Left lobe of liver (tissue), 2 donors: Measurements from ENCODE around the gene SHISA6. TPM values are rescaled to one million over a fixed set of nuclear protein-coding genes. Genes with fewer than 3 reads are reported as not detected.

Experiments
- ATAC-seq: fragments of 200-7000 bp; cut with Tn5 transposase; one replicate; pipeline ENCODE4 v1.9.1; 2020; ENCODE audit warnings: mild to moderate bottlenecking, moderate library complexity
- DNase-seq: peaks from one replicate; pipeline ENCODE4 v3.0.0-alpha.2; 2020; ENCODE audit warnings: low spot score
- total RNA-seq: library from RNA; stranded (reverse); gene quantifications from one replicate; pipeline ENCODE4 v1.2.1, GENCODE V29; 2021
- donor health status: DM: no; HTN: no; CAD: no; lungs with moderate emphysema.
- donor health status: DM: no; HTN: yes; CAD: no.

The SHISA6 gene
- not detected for total RNA-seq

DNA sequence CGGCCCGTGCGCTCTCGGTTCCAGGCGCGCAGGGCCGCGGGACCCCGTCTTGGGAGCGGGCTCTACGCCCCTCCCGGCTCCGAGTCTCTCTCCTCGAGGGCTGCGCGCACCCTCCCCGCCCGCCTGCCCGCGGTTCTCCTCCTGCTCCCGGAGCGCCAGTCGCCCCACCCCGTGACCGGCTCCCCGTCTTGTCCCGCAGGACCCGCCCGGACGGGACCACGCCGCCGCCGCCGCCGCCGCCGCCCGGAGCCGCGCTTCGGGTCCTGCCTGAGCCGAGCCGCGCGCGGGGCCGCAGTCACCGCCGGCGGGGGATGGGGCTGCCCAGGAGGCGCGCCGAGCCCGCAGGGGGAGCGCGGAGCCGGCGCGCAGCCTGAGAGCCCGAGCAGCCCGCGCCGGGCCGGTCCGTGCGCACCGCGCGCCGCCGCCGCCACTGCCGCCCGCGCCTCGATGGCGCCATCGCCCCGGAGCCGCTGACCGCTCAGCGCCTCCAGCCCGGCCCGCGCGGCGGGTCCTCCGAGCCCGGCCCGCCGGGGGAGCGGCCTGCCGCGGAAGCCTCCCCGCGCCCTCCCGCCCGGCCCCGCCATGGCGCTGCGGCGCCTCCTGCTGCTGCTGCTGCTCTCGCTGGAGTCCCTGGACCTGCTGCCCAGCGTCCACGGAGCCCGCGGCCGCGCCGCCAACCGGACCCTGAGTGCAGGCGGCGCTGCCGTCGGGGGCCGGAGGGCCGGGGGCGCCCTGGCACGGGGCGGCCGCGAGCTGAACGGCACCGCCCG is at the start of gene SHISA6:
Gene SHISA6 (plus strand): TSS at position 373 of the 770 bp plus-strand sequence.
- ATAC-seq (no peak), DNase-seq (no peak)

GRCh38 chr17:11195801-11196200 is 45.2 kb upstream of the SHISA6 start:
- DNase-seq = no peak

GRCh38 chr17:11204991-11205390 is 36.0 kb upstream of the SHISA6 start:
- no peak for ATAC-seq
- no peak for DNase-seq

More at GRCh38 chr17:11195801-11196200, 45.2 kb upstream of the SHISA6 start:
- no peak for ATAC-seq

- no peak for ATAC-seq
- no peak for DNase-seq
Measured at GRCh38 chr17:11205659-11206058, 35.4 kb upstream of the SHISA6 start.

- no peak for DNase-seq
- no peak for ATAC-seq
Measured at GRCh38 chr17:11209906-11210305, 31.1 kb upstream of the SHISA6 start.

DNA sequence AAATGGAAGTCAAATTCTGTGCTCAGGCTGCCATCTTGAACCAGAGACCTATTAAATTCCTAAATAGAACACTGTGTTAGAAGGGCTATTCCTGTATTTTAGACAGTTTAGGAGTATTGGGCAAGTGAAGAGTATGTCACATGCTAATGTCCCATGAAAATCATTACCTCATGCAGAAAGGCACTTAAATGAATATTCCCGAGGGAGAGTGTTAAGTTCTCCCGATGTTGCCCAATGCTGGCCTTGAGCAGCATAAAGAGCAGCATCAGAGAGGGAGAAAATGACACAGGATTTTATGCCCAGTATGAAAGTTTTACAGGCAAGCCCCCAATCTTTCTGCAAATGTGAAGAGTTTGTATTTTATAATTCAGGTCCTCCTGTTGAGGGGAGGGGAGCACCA is 28.2 kb upstream of the SHISA6 start:
- DNase-seq = no peak
- no peak for ATAC-seq

GRCh38 chr17:11216976-11217375 is 24.0 kb upstream of the SHISA6 start:
- DNase-seq (no peak), ATAC-seq (no peak)

- ATAC-seq (no peak), DNase-seq (no peak)
Measured at GRCh38 chr17:11221196-11221595, 19.8 kb upstream of the SHISA6 start.

DNA sequence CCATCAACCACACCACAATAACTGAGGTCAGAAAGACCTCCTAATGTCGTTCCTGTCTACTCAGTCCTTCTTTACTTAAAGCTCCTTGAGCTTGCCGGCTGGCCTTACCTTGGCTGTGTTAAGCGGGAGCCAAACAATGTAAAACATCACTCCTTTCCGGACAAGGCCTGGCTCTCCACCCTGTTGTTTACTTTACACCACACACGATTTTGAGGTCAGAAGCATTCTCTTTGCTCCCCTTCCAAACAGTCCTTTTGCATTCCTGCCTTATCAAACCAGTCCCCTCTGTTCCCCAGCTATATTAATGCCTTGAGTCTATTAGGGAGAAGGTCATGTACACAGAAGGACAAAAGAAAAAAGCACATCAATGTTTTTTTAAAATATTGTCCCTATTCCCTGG is 19.3 kb upstream of the SHISA6 start:
- ATAC-seq = no peak
- no peak for DNase-seq

DNA sequence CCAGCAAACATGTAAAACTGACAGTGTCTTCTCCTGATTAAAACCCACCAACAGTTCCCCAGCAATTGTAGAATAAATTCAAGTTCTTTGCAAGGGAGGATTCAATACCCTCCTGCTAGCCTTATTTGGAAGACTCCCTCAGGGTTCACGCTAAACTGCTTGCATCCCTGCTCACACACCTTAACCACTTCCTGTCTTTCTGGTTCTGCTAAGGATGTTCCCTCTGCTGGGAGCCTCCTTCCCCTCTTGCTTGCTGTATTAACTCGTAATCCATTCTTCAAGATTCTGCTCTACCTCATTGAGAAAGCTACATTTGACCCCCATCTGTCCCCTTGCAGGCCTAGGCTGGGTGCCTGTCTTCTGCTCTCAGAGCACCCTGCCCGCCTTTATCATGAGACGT is 2.3 kb upstream of the SHISA6 start:
- DNase-seq = no peak
- no peak for ATAC-seq

- no peak for DNase-seq
- ATAC-seq = no peak
Measured at GRCh38 chr17:11239379-11239970, 1.5 kb upstream of the SHISA6 start.

GRCh38 chr17:11240041-11240840 is 772 bp upstream of the SHISA6 start:
- DNase-seq = no peak

DNA sequence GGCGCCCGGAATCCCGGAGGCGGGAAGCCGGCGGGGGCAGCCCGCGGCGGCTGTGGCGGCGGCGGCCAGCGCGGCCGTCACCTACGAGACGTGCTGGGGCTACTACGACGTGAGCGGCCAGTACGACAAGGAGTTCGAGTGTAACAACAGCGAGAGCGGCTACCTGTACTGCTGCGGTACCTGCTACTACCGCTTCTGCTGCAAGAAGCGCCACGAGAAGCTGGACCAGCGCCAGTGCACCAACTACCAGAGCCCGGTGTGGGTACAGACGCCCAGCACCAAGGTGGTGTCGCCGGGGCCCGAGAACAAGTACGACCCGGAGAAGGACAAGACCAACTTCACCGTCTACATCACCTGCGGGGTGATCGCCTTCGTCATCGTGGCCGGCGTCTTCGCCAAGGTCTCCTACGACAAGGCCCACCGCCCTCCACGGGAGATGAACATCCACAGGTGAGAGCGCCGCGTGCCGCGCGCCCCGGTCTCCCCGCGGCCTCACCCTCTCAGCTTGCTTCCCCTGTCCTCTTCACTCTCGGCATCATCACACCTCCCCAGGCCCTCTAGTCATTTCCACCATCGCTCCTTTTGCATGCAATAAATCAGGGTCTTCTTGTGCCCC is 706 bp downstream of the SHISA6 start:
- ATAC-seq (no peak), DNase-seq (no peak)

More at GRCh38 chr17:11240041-11240840, 772 bp upstream of the SHISA6 start:
- no peak for ATAC-seq

DNA sequence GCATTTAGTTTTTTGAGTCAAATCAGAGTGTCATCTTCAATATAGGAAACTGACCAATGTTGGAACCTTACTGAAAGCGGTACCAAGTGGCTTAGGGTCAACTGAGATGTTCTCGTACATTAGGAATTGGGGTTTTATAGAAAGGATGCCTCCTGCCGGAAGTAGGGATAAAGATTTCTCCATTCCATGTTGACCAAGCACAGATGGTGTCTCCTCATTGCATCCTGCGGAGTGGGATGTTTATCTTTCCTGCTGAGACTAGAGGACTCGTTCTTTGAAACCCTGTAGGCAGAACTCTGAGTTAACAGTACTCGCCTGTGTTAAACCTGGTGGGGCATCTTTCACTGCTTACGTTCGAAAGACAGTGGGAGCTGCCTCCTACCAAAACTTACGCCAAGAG is 1.4 kb downstream of the SHISA6 start:
- DNase-seq = no peak
- no peak for ATAC-seq

DNA sequence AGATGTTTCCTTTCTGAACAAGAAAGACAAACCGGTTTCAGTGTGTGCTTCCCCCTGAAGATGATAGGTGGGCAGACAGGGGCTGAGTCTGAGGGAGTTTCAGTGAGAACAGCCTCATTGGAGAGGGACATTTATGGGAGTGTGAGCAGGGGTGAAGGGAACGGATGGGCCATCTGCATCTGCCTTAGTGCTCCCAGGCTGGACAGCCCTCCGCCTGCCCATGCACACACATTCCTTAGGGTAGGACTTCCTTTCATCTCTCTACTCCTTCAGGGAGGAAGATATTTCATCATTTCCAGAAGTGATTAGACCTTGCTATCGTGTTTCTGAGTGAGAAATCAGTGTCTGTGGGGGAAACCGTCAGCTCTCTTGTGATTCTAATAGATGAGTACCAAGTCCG is 3.8 kb downstream of the SHISA6 start:
- ATAC-seq = no peak
- DNase-seq = no peak

GRCh38 chr17:11245187-11245586 is 4.2 kb downstream of the SHISA6 start:
- ATAC-seq (no peak), DNase-seq (no peak)

- no peak for DNase-seq
- ATAC-seq = no peak
Measured at GRCh38 chr17:11245791-11246190, 4.8 kb downstream of the SHISA6 start.

- no peak for DNase-seq
- ATAC-seq = no peak
Measured at GRCh38 chr17:11250161-11250560, 9.1 kb downstream of the SHISA6 start.

DNA sequence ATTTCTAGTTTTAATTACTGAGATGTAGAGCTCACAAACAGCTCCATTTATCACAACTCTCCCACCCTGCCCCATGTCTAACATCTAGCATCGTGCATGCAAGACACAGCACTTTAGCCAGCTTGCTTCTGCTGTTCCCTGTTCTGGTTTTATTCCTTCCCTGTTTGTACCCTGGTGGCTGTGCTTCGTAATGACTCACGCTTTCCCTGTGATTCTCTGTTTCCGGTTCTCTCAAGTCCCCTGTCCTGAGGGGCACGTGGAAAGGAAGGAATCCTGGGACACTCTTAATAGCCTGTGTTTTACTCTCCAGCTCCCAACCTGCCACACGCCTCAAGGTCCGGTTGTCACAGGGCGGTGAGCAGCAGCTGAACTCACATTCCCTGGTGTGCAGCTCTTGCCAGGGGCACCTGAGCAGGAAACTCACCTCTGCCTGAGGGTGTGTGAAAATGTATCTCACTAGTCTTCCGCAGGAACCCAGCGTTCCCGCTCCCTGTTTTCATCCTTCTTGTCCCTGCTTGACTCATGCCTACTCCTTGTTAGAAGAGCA is 10.6 kb downstream of the SHISA6 start:
- DNase-seq (no peak), ATAC-seq (no peak)

- no peak for ATAC-seq
- no peak for DNase-seq
Measured at GRCh38 chr17:11252146-11252545, 11.1 kb downstream of the SHISA6 start.

DNA sequence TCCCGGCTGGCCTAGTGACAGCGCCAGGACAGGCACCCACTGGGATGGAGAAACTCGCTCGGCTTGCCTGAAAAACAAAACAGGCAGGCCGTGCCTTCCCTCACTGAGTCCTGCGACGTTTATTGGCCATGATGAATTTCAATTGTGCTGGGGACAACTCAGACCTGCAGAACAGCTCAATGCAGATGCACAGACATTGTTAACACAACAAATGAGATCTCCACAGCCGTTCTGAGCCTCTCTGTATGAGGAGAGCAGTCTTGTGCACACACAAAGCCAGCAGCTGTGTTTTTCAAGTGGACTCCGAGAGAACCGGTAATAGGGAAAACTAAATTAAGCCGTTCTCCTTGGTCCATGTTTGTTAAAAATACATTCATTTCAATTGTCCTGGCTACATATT is 15.9 kb downstream of the SHISA6 start:
- DNase-seq (no peak), ATAC-seq (no peak)
